NCI-H2227 treated with DMSO at 0.1 percent for 48 hours (cell line): ENCODE measurements around the gene RGS7BP.
"Not testable (repeated sequence)": the region's sequence is repeated elsewhere in the genome, so short reads cannot be mapped to it uniquely, and the experiment has no call there.

Source experiments
- DNase-seq: peaks from one replicate; lab custom pipeline; 2025; lab: John Stamatoyannopoulos, UW

The RGS7BP gene

GRCh38 chr5:64558641-64559040, 52.8 kb downstream of the RGS7BP start:
- DNase-seq: not testable (repeated sequence)

- DNase-seq: peak; percentile 48
These were observed 60.6 kb downstream of the RGS7BP start for GRCh38 chr5:64566310-64566916.

- DNase-seq: no peak
These were observed 64.0 kb downstream of the RGS7BP start for GRCh38 chr5:64569858-64570257.

- DNase-seq: no peak
These were observed 64.7 kb downstream of the RGS7BP start for GRCh38 chr5:64570395-64570996.

- no peak for DNase-seq
These were observed 69.7 kb downstream of the RGS7BP start for GRCh38 chr5:64575561-64575960.

GRCh38 chr5:64576250-64576649, 70.4 kb downstream of the RGS7BP start:
- DNase-seq: no peak

GRCh38 chr5:64585646-64586045, 79.8 kb downstream of the RGS7BP start:
- no peak for DNase-seq

- no peak for DNase-seq
These were observed 81.6 kb downstream of the RGS7BP start for GRCh38 chr5:64587370-64587769.

- no peak for DNase-seq
These were observed 87.0 kb downstream of the RGS7BP start for GRCh38 chr5:64592730-64593341.

GRCh38 chr5:64594025-64594424, 88.2 kb downstream of the RGS7BP start:
- DNase-seq: no peak

- no peak for DNase-seq
These were observed 88.8 kb downstream of the RGS7BP start for GRCh38 chr5:64594601-64595000.

GRCh38 chr5:64595031-64595855, 89.4 kb downstream of the RGS7BP start:
- no peak for DNase-seq

- no peak for DNase-seq
These were observed 93.4 kb downstream of the RGS7BP start for GRCh38 chr5:64599226-64599625.

GRCh38 chr5:64603676-64604075, 97.9 kb downstream of the RGS7BP start:
- DNase-seq: no peak

GRCh38 chr5:64606926-64607325, 101.1 kb downstream of the RGS7BP start:
- no peak for DNase-seq

- peak; percentile 39 for DNase-seq
These were observed 106.6 kb downstream of the RGS7BP start for GRCh38 chr5:64612344-64612961.

GRCh38 chr5:64615895-64616294, 110.1 kb downstream of the RGS7BP start:
- DNase-seq: no peak

GRCh38 chr5:64619609-64620008, 113.8 kb downstream of the RGS7BP start:
- DNase-seq: no peak

GRCh38 chr5:64622991-64623390, 117.2 kb downstream of the RGS7BP start:
- DNase-seq: no peak

- no peak for DNase-seq
These were observed 119.9 kb downstream of the RGS7BP start for GRCh38 chr5:64625678-64626077.

GRCh38 chr5:64628901-64629300, 123.1 kb downstream of the RGS7BP start:
- DNase-seq: no peak

- no peak for DNase-seq
These were observed 124.0 kb downstream of the RGS7BP start for GRCh38 chr5:64629841-64630240.
